ENCODE results near the gene CCSAP. TPM values are rescaled to one million over a fixed set of nuclear protein-coding genes. Genes with fewer than 3 reads are reported as not detected.

Gene CCSAP
- total RNA-seq, 1 donor from 2014 or later, result 9.1 TPM

DNA sequence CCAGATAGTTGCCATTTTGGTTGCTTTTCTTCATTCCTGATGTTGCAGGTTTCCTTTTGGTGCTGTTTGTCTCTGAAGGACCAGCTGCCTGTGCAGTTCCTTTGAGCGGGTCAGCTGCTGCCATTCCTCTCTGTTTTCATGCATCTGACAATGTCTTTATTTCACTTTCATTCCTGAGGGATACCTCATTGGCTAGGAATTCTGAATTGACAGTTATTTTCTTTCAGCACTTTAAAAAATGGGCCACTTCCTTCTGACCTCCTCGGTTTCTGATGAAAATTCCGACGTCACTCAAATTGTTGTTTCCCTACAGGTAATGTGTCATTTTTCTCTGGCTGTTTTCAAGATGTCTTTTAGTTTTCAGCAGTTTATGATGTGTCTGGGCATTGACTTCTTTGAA lies 24.8 kb downstream of the CCSAP start:
- peaks cover 6% of the 10 kb centered on the region for H3K4me1 Mint-ChIP-seq
- no peak overlapping the region for H3K27ac Mint-ChIP-seq (ENCODE audit: unreplicated experiment)
- H3K9me3 Mint-ChIP-seq, result no peaks in the 10 kb centered on the region
- no peak overlapping the region for H3K4me3 Mint-ChIP-seq
- DNase-seq (ENCODE audit: low read depth, low spot score), result no peak
- TF ChIP-seq, protein P1, sequence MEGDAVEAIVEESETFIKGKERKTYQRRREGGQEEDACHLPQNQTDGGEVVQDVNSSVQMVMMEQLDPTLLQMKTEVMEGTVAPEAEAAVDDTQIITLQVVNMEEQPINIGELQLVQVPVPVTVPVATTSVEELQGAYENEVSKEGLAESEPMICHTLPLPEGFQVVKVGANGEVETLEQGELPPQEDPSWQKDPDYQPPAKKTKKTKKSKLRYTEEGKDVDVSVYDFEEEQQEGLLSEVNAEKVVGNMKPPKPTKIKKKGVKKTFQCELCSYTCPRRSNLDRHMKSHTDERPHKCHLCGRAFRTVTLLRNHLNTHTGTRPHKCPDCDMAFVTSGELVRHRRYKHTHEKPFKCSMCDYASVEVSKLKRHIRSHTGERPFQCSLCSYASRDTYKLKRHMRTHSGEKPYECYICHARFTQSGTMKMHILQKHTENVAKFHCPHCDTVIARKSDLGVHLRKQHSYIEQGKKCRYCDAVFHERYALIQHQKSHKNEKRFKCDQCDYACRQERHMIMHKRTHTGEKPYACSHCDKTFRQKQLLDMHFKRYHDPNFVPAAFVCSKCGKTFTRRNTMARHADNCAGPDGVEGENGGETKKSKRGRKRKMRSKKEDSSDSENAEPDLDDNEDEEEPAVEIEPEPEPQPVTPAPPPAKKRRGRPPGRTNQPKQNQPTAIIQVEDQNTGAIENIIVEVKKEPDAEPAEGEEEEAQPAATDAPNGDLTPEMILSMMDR (conservative IDR thresholded peaks at IDR 0.05), result no peak
- H3K27me3 Mint-ChIP-seq (ENCODE audit: low read depth), result no peaks in the 10 kb centered on the region
- peaks cover 8% of the 10 kb centered on the region for H3K36me3 Mint-ChIP-seq (ENCODE audit: low read depth)

DNA sequence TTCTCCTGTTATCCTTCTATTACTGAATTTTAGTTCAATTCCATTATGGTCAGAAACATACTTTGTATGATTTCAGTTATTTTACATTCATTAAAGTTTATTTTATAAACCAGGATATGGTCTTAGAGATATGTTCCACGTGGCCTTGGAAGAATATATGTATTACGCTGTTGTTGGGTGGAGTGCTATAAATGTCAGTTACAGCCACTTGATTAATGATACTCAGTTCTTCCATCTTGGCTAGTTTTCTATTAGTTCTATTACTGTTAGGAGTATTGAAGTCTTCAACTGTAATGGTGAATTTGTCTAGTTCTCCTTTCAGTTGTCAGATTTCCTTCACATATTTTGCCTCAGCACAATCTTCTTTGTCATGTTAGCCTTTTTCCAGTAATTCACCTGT lies 26.7 kb downstream of the CCSAP start:
- Mint-ChIP-seq H3K27me3 (ENCODE audit: low read depth) (no peaks in the 10 kb centered on the region), H3K27ac (ENCODE audit: unreplicated experiment) (no peak overlapping the region), H3K36me3 (ENCODE audit: low read depth) (peaks cover 8% of the 10 kb centered on the region), H3K4me1 (peaks cover 11% of the 10 kb centered on the region), H3K4me3 (no peak overlapping the region), H3K9me3 (no peaks in the 10 kb centered on the region)
- TF ChIP-seq, protein P1 (conservative IDR thresholded peaks at IDR 0.05), result no peak
- no peak for DNase-seq (ENCODE audit: low read depth, low spot score)

DNA sequence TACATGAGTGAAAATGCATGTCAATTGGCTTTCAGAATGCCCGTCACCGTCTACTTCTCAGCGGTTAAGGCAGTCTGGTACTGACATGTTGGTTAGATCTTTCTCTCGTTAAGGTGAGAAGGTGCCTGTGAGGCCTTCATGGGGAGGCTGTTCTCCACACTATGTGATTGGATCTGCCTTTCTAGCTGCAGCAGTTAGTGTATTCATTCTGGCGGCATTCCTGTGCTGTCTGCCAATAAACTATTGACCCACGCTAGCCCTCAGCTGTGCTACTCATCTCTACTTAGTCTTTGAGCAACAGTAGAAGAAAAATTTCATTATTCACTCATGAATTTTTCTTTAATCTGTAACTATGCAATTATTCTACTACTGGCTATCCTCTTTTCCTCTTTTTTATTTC lies 32.0 kb downstream of the CCSAP start:
- Mint-ChIP-seq H3K4me3 (no peak overlapping the region), H3K4me1 (peaks cover 10% of the 10 kb centered on the region), H3K36me3 (ENCODE audit: low read depth) (no peaks in the 10 kb centered on the region), H3K27me3 (ENCODE audit: low read depth) (no peaks in the 10 kb centered on the region), H3K9me3 (no peaks in the 10 kb centered on the region), H3K27ac (ENCODE audit: unreplicated experiment) (peak overlapping the region; percentile 28)
- TF ChIP-seq, protein P1 (conservative IDR thresholded peaks at IDR 0.05), result no peak
- no peak for DNase-seq (ENCODE audit: low read depth, low spot score)

DNA sequence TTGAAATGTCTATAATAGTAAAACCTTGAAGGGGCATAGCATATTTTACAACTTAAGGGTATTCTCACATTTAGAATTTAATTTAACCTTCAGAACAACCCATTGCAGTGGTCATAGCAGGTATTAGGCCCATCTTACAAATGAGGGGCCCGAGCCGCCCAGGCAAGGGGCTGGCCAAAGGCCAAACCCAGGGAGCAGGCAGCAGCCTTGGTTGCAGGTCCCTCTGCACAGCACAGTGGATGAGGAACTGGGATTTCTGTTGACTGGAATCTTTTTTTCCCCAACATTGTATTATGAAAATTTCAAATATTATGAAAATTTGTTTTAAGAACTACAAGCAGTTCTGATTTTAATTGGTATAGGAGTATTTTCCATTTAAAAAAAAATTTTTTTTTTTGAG lies 33.2 kb downstream of the CCSAP start:
- Mint-ChIP-seq H3K9me3 (no peaks in the 10 kb centered on the region), H3K27me3 (ENCODE audit: low read depth) (no peaks in the 10 kb centered on the region), H3K4me1 (peaks cover 10% of the 10 kb centered on the region), H3K27ac (ENCODE audit: unreplicated experiment) (no peak overlapping the region), H3K36me3 (ENCODE audit: low read depth) (no peaks in the 10 kb centered on the region), H3K4me3 (no peak overlapping the region)
- TF ChIP-seq, protein P1 (conservative IDR thresholded peaks at IDR 0.05), result no peak
- DNase-seq (ENCODE audit: low read depth, low spot score), result no peak

DNA sequence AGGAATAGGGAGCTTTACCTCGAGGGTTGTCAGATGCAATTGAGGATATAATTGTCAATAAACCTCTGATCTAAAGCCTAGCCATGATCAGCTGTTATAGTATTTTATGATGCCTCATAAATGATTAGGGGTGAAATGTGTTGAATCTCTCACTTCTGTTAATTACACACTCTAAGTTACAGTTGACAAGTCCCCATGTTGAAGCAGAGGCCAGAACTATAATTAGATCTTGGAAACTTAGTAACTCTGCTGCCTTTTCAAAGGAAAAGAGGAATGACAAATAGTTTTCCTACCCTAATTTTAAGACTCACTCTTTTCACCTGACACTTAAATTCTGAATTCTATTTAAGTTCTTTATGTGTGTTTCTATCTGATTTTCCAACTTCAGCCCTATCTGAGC lies 33.8 kb downstream of the CCSAP start:
- Mint-ChIP-seq H3K4me3 (no peak overlapping the region), H3K36me3 (ENCODE audit: low read depth) (no peaks in the 10 kb centered on the region), H3K4me1 (peaks cover 10% of the 10 kb centered on the region), H3K9me3 (no peaks in the 10 kb centered on the region), H3K27ac (ENCODE audit: unreplicated experiment) (no peak overlapping the region), H3K27me3 (ENCODE audit: low read depth) (no peaks in the 10 kb centered on the region)
- TF ChIP-seq, protein P1 (conservative IDR thresholded peaks at IDR 0.05), result no peak
- DNase-seq (ENCODE audit: low read depth, low spot score), result no peak

DNA sequence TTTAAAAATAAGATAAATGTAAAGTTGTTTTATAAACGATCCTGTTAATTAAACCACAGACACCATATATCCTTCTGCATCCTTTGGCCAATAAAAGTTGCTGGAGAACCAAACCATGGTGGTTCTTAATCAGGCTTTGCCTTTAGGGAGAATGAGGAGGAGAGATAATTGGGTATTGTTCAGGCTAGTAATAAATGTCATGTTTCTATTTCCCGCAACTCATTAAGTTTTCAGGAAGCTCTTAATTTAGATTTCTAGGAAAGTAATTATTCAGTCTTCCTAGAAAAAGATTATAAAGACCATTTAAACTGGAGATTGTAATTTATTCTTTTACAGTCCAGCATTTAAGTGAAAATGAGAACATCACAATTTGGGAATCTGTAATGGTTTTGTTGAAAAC lies 37.5 kb downstream of the CCSAP start:
- no peak overlapping the region for H3K27ac Mint-ChIP-seq (ENCODE audit: unreplicated experiment)
- H3K4me3 Mint-ChIP-seq, result no peak overlapping the region
- no peak for DNase-seq (ENCODE audit: low read depth, low spot score)
- H3K27me3 Mint-ChIP-seq (ENCODE audit: low read depth), result no peaks in the 10 kb centered on the region
- no peaks in the 10 kb centered on the region for H3K4me1 Mint-ChIP-seq
- H3K9me3 Mint-ChIP-seq, result no peaks in the 10 kb centered on the region
- H3K36me3 Mint-ChIP-seq (ENCODE audit: low read depth), result peaks cover 4% of the 10 kb centered on the region
- TF ChIP-seq, protein P1 (conservative IDR thresholded peaks at IDR 0.05), result no peak
